ENCODE data around the gene C1QTNF1.
A peak's percentile ranks its signal among the peaks of the same experiment; 100 is the strongest.
"Not testable (repeated sequence)": the region's sequence is repeated elsewhere in the genome, so short reads cannot be mapped to it uniquely, and the experiment has no call there.

The C1QTNF1 gene

GRCh38 chr17:79005063-79005861, 18.7 kb upstream of the C1QTNF1 start:
- no peak for DNase-seq (ENCODE audit: low read depth)

DNA sequence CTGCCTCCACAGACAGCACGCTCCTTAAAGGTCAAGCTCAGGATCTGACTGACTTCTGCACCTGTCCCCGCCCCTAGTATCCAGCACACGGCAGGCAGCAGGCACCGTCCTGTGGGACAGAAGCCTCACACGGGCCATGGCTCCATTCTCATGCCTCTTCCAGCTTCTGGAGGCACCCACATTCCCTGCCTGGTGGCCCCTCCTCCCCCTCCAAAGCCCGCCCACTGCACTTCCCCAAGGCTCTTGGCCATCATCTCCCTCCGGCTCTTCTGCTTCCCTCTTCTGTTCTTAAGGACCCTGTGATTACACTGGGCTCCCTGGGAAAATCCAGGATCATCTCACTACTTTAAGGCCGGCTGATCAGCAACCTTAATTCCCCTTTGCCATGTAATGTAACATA, 17.9 kb upstream of the C1QTNF1 start:
- DNase-seq (ENCODE audit: low read depth): no peak

- no peak for DNase-seq (ENCODE audit: low read depth)
Observed at GRCh38 chr17:79006794-79007503, 17.0 kb upstream of the C1QTNF1 start.

DNA sequence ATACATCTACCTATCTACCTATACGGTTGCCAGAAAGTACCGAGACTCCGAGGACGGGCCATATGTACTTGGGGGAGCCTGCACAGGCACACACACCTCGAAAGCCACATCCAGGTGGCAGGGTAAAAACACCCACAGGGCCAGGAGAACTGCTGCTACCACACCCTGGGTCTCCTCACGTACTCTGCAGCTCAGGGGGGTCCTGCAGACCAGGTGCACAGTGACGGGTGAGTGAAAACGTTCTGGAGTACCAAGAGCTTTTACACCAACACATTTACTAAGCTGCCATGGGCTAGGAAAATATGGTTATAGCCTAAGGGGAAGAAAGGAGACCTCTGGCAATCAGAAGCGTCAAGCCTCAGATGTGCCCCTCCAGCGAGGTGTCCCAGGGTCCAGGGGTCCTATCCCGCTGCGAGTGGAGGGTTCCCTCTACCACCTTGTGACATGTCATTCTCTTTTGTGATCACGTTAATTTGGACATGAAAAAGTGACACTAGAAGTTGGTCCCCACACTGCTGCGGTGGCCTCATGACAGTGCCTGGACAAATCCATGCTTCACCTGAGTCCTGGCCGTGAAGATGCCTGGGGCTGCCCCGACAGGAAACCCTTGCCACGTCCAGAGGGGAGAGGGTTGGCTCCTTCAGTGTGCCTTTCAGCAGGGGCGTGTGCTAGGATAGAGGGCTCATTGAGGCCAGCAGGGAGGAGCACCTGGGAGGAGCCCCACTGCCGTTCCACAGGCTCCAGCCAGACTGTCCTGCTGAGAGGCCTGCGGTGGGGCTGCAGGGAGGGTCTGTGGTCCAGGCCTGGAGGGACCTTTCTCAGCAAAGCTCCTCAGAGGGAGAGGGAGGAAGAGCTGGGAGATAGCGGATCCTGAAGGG, 16.2 kb upstream of the C1QTNF1 start:
- DNase-seq (ENCODE audit: low read depth): no peak

DNA sequence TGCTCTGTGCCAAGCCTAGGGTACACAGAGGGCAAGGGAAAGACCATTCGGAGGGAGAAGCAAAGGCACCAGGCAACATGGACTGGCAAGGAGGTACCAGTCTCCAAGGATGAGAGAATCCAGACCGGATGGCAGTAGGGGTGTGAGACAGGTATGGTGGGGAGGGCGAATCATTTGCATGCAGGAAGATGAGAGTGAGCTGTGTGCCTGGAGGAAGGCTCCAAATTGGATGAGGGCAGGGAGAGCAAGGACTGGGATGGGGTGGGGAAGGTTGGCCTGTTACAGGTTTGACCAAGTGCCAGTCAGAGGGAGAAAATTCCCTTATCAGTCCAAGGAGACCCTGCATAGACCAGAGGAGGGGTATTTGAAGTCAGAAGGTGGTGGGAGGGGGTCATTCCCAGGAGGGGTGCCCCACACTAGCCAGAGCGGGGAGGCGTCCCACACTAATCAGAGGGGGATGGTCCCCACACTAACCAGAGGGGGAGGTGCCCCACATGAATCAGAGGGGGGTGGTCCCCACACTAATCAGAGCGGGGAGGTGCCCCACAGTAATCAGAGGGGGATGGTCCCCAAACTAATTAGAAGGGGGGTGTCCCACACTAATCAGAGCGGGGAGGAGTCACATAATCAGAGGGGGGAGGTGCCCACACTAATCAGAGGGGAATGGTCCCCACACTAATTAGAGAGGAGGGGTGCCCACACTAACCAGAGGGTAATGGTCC, 15.1 kb upstream of the C1QTNF1 start:
- no peak for DNase-seq (ENCODE audit: low read depth)

DNA sequence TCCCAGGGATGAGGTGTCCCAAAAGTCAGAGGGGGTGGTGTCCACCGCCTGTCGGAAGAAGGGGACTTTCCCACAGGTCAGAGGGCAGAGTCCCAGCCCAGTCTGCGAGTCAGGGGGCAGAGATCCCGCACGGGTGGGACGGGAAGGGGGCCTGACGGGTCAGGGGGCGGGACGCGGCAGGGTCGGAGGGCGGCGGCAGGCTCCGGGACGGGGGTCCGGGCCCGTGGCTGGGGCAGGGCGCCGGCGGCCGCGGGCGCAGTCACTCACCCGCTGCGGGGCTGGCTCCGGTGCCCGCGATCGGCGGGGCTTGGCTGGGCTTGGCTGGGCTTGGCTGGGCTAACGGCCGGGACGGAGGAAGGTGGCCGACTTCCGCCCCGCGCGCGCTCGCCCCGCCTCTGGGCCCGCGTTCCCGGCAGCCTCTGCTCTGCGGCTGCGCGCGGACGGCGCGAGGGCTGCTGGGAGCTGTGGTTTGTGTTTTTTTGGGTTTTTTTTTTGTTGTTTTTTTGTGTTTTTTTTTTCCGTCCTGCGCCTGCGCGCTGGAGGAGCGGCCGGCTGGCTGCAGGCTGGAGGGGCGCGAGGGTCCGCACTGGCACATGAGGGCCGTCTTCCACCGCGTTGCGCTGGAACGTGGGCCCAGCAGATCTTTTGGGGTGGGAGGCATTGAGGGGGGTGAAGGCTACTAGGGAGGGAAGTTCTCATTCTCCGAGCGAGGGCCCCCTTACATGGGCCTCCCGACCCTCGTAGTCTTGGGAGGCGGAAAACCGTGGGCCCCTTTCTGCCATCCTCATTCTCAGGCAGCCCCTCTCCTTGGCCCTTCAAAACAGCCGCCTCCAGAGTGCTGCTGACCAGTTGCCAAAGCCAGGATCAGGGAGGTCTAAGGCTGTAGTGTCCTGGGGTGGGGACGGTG, 14.3 kb upstream of the C1QTNF1 start, which contains the start of gene CANT1:
Gene CANT1, minus strand, starts transcription at position 368 of the 907 bp plus-strand sequence. CDS start 12,142 bp downstream, outside the sequence.
- peak; percentile 67 for DNase-seq (ENCODE audit: low read depth)

DNA sequence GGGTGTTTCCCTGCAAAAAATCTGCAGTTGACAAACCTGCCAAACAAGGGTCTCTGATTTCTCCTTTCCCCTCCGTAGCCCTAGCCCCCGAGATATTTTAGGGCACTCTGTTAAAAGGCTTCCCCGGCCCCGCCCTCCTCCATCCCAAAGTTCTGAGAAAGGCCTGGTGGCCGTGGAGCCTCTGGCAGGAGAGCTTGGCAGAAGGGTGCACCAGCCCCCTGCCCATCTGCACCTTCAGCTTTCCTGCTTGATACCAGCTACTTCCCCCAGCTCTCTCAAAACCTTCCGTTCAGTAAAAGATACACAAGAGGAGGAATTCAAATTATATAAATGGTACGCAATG, 13.7 kb upstream of the C1QTNF1 start:
- no peak for DNase-seq (ENCODE audit: low read depth)

DNA sequence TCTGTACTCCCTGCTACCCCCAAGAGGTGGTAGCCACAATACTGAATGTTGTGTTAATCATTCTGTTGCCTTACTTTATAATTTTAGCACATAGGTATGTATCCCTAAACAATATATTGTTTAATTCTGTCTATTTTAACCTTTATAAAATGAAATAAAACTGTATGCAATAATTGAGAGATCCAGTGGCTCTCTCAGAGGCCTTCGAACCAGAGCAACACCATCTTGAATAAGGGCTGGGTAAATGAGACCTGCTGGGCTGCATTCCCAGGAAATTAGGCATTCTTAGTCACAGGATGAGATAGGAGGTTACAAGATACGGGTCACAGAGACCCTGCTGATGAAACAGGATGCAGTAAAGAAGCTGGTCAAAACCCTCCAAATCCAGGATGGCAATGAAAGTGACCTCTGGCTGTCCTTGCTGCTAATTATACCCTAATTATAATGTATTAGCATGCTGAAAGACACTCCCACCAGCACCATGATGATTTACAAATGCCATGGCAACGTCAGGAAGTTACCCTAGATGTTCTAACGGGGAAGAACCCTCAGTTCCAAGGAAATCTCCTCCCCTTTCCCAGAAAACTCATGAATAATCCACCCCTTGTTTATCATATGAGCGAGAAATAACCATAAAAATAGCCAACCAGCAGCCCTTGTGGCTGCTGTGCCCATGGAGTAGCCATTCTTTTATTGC, 12.4 kb upstream of the C1QTNF1 start:
- DNase-seq (ENCODE audit: low read depth): no peak

GRCh38 chr17:79012563-79013134, 11.3 kb upstream of the C1QTNF1 start:
- no peak for DNase-seq (ENCODE audit: low read depth)

- no peak for DNase-seq (ENCODE audit: low read depth)
Observed at GRCh38 chr17:79014158-79014758, 9.7 kb upstream of the C1QTNF1 start.

DNA sequence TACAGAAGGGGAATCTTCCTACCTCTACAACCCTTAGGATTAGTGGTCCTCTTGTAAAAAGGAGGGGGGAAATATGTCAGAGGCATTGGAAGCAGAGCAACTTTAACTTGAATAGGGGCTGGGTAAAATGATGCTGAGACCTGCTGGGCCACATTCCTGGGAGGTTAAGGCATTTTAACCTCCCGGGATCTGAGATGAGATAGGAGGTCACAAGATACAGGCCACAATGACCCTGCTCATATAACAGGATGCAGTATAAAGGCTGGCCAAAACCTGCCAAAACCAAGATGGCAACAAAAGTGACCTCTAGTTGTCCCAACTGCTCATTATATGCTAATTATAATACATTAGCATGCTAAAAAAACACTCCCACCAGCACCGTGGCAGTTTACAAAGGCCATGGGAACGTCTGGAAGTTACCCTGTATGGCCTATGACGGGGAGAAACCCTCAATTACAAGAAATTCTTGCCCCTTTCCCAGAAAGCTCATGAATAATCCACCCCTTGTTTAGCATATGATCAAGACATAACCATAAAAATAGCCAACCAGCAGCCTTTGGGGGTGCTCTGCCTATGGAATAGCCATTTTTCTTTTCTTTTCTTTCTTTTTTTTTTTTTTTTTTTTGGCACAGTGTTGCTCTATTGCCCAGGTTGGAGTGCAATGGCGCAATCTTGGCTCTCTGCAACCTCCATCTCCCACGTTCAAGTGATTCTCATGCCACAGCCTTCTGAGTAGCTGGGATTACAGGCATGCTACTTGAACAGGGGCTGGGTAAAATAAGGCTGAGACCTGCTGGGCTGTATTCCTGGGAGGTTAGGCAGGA, 6.2 kb upstream of the C1QTNF1 start:
- DNase-seq (ENCODE audit: low read depth): no peak

DNA sequence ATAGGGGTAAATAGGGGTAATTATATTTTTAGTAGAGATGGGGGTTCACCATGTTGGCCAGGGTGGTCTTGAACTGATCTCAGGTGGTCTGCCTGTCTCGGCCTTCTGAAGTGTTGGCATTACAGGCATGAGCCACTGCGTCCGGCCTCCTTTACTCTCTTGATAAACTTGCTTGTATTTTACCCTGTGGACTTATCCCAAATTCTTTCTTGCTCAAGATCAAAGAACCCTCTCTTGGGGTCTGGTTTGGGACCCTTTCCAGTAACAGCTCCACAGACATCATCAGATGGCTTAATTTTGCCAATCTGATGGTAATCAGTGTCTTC, 5.6 kb upstream of the C1QTNF1 start:
- no peak for DNase-seq (ENCODE audit: low read depth)

DNA sequence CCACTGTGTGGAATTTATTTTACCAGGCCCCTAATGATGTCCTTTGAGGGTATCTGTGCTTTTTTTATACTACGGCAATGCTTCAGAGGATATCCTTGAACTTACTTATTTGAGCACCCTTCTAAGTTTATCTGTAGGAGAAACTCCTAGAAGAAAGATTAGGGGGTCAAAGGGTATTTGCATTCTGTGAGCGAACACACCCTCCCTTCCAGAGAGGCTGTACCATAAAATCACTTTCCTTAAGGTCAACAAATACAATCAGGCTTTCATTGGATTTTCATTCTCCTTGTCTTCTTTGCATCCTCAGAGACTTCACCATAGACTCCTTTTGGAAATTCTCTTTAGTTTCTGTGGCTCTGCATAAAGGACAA, 4.7 kb upstream of the C1QTNF1 start:
- no peak for DNase-seq (ENCODE audit: low read depth)

DNA sequence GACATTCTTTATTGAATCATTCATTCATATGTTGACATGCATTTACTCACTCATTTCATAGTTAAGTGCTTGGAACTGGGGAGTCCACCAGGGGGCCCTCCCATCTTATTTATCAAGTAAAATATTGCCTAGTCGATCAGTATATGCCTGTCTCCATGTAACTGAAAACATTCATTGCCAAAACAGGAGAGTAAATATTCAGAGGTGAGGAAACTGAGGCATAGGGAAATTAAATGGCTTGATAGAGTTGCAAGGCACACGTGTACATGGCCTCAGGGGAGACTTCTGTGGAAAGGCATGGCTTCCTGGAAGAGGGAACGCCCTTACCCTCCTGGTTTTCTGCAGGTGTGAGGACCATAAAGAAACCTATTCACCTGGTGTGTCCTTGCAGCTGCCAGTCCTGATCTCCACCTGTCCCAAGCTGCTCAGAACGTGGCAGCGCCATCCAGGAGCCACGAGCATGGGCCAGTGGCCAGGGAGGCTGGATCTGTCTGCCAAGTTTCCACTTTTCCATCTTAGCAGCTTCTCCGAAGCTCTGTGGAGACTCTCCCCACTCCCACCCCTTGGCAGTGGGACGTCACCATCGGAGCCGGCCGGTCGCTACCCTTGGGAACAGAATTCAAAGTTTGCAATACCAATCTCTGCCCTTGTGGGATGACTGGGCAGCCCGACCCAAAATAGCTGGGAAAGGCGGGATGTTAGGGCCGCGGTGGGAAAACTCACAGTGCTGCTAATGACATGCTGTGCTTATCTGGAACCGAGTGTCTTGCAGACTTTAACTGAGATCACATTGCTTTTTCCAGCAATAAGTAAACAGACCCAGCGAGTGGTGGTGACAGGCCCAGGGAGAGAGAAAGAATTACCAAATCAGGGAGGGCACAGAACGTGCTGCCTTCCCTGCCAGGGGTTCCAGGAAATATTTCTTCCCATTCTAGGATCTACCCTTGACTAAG, 4.1 kb upstream of the C1QTNF1 start:
- DNase-seq (ENCODE audit: low read depth): peak; percentile 25

- no peak for DNase-seq (ENCODE audit: low read depth)
Observed at GRCh38 chr17:79020631-79021301, 3.2 kb upstream of the C1QTNF1 start.

GRCh38 chr17:79021929-79022328, 2.0 kb upstream of the C1QTNF1 start:
- DNase-seq (ENCODE audit: low read depth): not testable (repeated sequence)

GRCh38 chr17:79022507-79022991, 1.4 kb upstream of the C1QTNF1 start:
- DNase-seq (ENCODE audit: low read depth): no peak

Data from stimulated activated CD8-positive, alpha-beta memory T cell treated with anti-CD3 and anti-CD28 coated beads, Interleukin-12 subunit alpha, Interleukin-12 subunit beta, amount 100 ng/mL, for 1 hour (primary cell).